ENCODE results near the gene PICALM.

DNA sequence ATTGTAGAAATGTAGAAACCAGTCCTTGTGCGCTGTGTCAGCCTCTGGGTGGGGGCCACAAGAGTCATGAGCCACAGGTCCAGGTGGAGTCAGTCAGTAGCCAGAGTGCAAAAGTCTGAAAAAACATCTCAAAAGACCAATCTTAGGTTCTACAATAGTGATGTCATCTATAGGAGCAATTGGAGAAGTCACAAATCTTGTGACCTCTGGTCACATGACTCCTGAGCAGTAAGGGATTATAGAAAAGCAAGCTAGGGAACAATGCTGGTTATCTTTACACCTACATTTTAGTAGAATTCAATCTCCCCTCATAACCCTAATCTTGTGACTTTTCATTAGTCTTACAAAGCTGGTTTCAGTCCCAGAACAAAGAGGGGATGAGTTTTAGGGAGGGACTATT, 131.0 kb downstream of the PICALM start:
- TF ChIP-seq HOXA7 (CRISPR knock-in tag; IDR thresholded peaks at IDR 0.05) = no peak
- no peak for TF ChIP-seq HDAC2 (IDR thresholded peaks at IDR 0.05)
- TF ChIP-seq, protein P1, sequence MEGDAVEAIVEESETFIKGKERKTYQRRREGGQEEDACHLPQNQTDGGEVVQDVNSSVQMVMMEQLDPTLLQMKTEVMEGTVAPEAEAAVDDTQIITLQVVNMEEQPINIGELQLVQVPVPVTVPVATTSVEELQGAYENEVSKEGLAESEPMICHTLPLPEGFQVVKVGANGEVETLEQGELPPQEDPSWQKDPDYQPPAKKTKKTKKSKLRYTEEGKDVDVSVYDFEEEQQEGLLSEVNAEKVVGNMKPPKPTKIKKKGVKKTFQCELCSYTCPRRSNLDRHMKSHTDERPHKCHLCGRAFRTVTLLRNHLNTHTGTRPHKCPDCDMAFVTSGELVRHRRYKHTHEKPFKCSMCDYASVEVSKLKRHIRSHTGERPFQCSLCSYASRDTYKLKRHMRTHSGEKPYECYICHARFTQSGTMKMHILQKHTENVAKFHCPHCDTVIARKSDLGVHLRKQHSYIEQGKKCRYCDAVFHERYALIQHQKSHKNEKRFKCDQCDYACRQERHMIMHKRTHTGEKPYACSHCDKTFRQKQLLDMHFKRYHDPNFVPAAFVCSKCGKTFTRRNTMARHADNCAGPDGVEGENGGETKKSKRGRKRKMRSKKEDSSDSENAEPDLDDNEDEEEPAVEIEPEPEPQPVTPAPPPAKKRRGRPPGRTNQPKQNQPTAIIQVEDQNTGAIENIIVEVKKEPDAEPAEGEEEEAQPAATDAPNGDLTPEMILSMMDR (IDR thresholded peaks at IDR 0.05) = no peak
- TF ChIP-seq, protein P2, sequence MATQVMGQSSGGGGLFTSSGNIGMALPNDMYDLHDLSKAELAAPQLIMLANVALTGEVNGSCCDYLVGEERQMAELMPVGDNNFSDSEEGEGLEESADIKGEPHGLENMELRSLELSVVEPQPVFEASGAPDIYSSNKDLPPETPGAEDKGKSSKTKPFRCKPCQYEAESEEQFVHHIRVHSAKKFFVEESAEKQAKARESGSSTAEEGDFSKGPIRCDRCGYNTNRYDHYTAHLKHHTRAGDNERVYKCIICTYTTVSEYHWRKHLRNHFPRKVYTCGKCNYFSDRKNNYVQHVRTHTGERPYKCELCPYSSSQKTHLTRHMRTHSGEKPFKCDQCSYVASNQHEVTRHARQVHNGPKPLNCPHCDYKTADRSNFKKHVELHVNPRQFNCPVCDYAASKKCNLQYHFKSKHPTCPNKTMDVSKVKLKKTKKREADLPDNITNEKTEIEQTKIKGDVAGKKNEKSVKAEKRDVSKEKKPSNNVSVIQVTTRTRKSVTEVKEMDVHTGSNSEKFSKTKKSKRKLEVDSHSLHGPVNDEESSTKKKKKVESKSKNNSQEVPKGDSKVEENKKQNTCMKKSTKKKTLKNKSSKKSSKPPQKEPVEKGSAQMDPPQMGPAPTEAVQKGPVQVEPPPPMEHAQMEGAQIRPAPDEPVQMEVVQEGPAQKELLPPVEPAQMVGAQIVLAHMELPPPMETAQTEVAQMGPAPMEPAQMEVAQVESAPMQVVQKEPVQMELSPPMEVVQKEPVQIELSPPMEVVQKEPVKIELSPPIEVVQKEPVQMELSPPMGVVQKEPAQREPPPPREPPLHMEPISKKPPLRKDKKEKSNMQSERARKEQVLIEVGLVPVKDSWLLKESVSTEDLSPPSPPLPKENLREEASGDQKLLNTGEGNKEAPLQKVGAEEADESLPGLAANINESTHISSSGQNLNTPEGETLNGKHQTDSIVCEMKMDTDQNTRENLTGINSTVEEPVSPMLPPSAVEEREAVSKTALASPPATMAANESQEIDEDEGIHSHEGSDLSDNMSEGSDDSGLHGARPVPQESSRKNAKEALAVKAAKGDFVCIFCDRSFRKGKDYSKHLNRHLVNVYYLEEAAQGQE (IDR thresholded peaks at IDR 0.05) = no peak
- TF ChIP-seq GATA3 (IDR thresholded peaks at IDR 0.05; ENCODE audit: borderline replicate concordance) = no peak
- no peak for TF ChIP-seq JUN (IDR thresholded peaks at IDR 0.05)
- no peak for TF ChIP-seq EP300 (IDR thresholded peaks at IDR 0.05)
- no peak for TF ChIP-seq CBX8 (IDR thresholded peaks at IDR 0.05)
- no peak for TF ChIP-seq CHD2 (IDR thresholded peaks at IDR 0.05; ENCODE audit: low read length, partially characterized antibody)
- TF ChIP-seq, protein P3, sequence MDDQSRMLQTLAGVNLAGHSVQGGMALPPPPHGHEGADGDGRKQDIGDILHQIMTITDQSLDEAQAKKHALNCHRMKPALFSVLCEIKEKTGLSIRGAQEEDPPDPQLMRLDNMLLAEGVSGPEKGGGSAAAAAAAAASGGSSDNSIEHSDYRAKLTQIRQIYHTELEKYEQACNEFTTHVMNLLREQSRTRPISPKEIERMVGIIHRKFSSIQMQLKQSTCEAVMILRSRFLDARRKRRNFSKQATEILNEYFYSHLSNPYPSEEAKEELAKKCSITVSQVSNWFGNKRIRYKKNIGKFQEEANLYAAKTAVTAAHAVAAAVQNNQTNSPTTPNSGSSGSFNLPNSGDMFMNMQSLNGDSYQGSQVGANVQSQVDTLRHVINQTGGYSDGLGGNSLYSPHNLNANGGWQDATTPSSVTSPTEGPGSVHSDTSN (IDR thresholded peaks at IDR 0.05) = no peak
- TF ChIP-seq CHD4 (IDR thresholded peaks at IDR 0.05; ENCODE audit: borderline replicate concordance) = no peak
- TF ChIP-seq BHLHE40 (IDR thresholded peaks at IDR 0.05; ENCODE audit: low read depth, low read length) = no peak
- no peak for TF ChIP-seq MAZ (IDR thresholded peaks at IDR 0.05; ENCODE audit: borderline replicate concordance, low read depth, low read length)
- TF ChIP-seq, protein P4, sequence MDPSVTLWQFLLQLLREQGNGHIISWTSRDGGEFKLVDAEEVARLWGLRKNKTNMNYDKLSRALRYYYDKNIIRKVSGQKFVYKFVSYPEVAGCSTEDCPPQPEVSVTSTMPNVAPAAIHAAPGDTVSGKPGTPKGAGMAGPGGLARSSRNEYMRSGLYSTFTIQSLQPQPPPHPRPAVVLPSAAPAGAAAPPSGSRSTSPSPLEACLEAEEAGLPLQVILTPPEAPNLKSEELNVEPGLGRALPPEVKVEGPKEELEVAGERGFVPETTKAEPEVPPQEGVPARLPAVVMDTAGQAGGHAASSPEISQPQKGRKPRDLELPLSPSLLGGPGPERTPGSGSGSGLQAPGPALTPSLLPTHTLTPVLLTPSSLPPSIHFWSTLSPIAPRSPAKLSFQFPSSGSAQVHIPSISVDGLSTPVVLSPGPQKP (IDR thresholded peaks at IDR 0.05; ENCODE audit: low read depth, low read length) = no peak

All from A549 (cell line).